IPS-15b (cell line): ENCODE results near the gene HUNK.

Experiments used
- H3K27me3 ChIP-seq: one replicate; pipeline ENCODE4 v1.6.1; 2013; ENCODE audit warnings: low read length; ENCODE audit not compliant: control insufficient read depth, insufficient read depth
- H3K36me3 ChIP-seq: one replicate; pipeline ENCODE4 v1.6.1; 2013; ENCODE audit warnings: low read length; ENCODE audit not compliant: control insufficient read depth, insufficient read depth
- H3K4me1 ChIP-seq: one replicate; pipeline ENCODE4 v1.6.1; 2013; ENCODE audit warnings: mild to moderate bottlenecking, low read length; ENCODE audit not compliant: control insufficient read depth, insufficient read depth
- H3K4me3 ChIP-seq: one replicate; pipeline ENCODE4 v1.5.1; 2013; ENCODE audit warnings: low read depth, low read length
- H3K9ac ChIP-seq: one replicate; pipeline ENCODE4 v1.6.1; 2013; ENCODE audit warnings: low read depth, mild to moderate bottlenecking, low read length
- H3K9me3 ChIP-seq: one replicate; pipeline ENCODE4 v1.6.1; 2013; ENCODE audit warnings: mild to moderate bottlenecking, low read length; ENCODE audit not compliant: control insufficient read depth, insufficient read depth

HUNK gene

DNA sequence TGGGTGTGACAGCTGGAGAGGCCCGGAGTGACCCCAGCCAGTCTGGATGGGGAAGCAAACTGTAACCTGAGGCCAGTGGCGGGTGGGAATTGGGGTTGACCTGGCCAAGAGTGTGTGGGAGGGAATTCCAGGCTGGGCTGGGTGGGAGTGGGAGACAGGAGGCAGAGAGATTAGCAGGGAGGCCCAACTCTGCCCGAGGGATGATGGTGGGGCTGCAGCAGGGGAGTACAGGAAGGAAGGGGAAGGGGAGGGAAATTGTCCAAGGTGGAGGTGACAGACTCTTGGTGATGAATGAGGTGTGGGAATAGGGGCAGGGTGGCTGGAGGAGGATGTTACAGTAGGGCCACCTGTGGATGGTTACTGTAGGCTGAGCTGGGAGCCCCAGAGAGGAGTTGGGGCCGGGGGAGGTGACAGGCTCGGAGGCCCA, 40.4 kb downstream of the HUNK start:
- H3K4me1 ChIP-seq: peaks cover 33% of the 10 kb centered on the region
- H3K27me3 ChIP-seq: no peaks in the 10 kb centered on the region
- H3K9me3 ChIP-seq: no peaks in the 10 kb centered on the region
- no peak overlapping the region for H3K4me3 ChIP-seq
- no peak overlapping the region for H3K9ac ChIP-seq
- no peaks in the 10 kb centered on the region for H3K36me3 ChIP-seq

GRCh38 chr21:31914472-31914871, 41.7 kb downstream of the HUNK start:
- Histone ChIP-seq H3K27me3 (no peaks in the 10 kb centered on the region), H3K36me3 (no peaks in the 10 kb centered on the region), H3K4me1 (peaks cover 24% of the 10 kb centered on the region), H3K4me3 (no peak overlapping the region), H3K9me3 (no peaks in the 10 kb centered on the region), H3K9ac (no peak overlapping the region)

GRCh38 chr21:31915566-31915965, 42.7 kb downstream of the HUNK start:
- Histone ChIP-seq H3K36me3 (no peaks in the 10 kb centered on the region), H3K9me3 (no peaks in the 10 kb centered on the region), H3K27me3 (no peaks in the 10 kb centered on the region), H3K4me1 (peaks cover 22% of the 10 kb centered on the region), H3K9ac (no peak overlapping the region), H3K4me3 (no peak overlapping the region)

DNA sequence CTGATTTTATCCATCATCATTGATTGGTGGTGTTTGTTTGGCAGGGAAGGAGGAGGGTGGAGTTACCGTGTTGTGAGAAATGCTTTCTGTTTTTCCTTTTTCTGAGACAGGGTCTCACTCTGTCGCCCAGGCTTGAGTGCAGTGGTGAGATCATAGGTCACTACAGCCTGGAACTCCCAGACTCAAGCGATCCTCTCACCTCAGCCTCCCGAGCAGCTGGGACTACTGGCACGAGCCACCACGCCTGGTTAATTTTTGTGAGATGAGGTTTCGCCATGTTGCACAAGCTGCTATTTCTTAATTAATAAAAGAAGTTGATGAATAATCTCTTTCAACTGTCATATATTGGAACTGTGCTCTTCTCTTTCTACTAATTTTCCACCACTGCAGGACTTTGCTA, 44.3 kb downstream of the HUNK start:
- peaks cover 11% of the 10 kb centered on the region for H3K4me1 ChIP-seq
- H3K9ac ChIP-seq: no peak overlapping the region
- no peak overlapping the region for H3K4me3 ChIP-seq
- no peaks in the 10 kb centered on the region for H3K9me3 ChIP-seq
- H3K27me3 ChIP-seq: no peaks in the 10 kb centered on the region
- H3K36me3 ChIP-seq: no peaks in the 10 kb centered on the region

GRCh38 chr21:31918250-31918775, 45.5 kb downstream of the HUNK start:
- Histone ChIP-seq H3K4me1 (peaks cover 3% of the 10 kb centered on the region), H3K36me3 (no peaks in the 10 kb centered on the region), H3K9ac (no peak overlapping the region), H3K27me3 (no peaks in the 10 kb centered on the region), H3K9me3 (no peaks in the 10 kb centered on the region), H3K4me3 (no peak overlapping the region)

DNA sequence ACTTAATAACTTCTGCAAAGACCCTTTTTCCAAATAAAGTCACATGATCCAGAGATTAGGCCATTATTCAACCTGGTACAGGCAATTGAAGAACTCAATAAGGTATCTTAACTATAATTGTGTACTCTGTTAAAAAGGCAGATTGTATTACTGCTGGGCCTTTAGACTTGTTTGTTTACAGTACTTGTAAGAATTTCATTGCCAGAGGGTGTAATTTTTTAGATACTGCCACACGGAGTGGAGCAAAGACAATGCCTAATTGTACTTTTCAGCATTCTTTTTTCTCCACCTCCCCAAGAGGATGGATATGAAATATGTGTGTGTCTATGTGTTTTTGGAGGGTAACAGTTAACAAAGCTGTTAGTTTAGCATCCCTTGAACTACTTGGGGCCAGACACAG, 47.5 kb downstream of the HUNK start:
- Histone ChIP-seq H3K4me3 (no peak overlapping the region), H3K9me3 (no peaks in the 10 kb centered on the region), H3K9ac (no peak overlapping the region), H3K4me1 (no peaks in the 10 kb centered on the region), H3K36me3 (no peaks in the 10 kb centered on the region), H3K27me3 (no peaks in the 10 kb centered on the region)

DNA sequence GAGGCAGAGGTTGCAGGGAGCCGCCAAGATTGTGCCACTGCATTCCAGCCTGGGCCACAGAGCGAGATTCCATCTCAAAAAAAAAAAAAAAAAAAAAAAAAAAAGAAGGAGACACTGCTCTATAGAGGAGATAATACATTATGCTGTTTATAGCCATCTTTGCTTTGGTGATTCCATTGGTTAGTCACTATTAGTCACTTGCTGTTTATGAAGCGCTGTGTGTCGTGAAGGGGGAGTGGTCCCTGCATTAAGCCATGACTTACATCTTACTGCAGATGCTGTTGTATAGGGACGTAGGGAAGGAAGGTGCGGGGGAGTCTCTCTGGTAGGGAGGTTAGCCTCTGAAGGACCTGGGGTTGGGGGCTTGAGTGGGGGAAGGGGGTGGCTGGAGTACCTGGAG, 48.3 kb downstream of the HUNK start:
- H3K27me3 ChIP-seq: no peaks in the 10 kb centered on the region
- no peak overlapping the region for H3K9ac ChIP-seq
- H3K36me3 ChIP-seq: no peaks in the 10 kb centered on the region
- H3K9me3 ChIP-seq: no peaks in the 10 kb centered on the region
- H3K4me1 ChIP-seq: no peaks in the 10 kb centered on the region
- H3K4me3 ChIP-seq: no peak overlapping the region

DNA sequence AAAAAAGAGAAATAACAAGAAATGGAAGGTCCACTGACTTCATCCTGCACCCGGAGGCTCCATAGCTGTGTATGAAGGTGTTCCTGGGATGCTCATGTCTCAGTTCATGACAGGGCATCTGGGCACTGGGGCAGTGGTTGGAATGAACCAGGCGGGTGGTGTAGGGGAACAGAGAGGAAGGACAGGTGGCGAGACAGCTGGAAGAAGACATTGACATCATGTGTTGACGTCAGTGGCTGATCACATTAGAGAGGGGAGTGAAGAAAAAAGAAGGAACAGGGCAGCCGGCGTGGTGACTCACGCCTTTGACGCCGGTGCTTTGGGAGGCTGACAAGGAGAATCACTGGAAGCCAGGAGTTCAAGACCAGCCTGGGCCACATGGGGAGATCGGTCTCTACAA, 50.1 kb downstream of the HUNK start:
- Histone ChIP-seq H3K9ac (no peak overlapping the region), H3K4me1 (no peaks in the 10 kb centered on the region), H3K9me3 (no peaks in the 10 kb centered on the region), H3K27me3 (no peaks in the 10 kb centered on the region), H3K4me3 (no peak overlapping the region), H3K36me3 (no peaks in the 10 kb centered on the region)

GRCh38 chr21:31923756-31924155, 50.9 kb downstream of the HUNK start:
- no peaks in the 10 kb centered on the region for H3K9me3 ChIP-seq
- H3K36me3 ChIP-seq: no peaks in the 10 kb centered on the region
- H3K4me1 ChIP-seq: no peaks in the 10 kb centered on the region
- no peak overlapping the region for H3K4me3 ChIP-seq
- H3K9ac ChIP-seq: no peak overlapping the region
- H3K27me3 ChIP-seq: no peaks in the 10 kb centered on the region

GRCh38 chr21:31924548-31924947, 51.7 kb downstream of the HUNK start:
- H3K4me1 ChIP-seq: no peaks in the 10 kb centered on the region
- no peak overlapping the region for H3K9ac ChIP-seq
- no peaks in the 10 kb centered on the region for H3K9me3 ChIP-seq
- no peak overlapping the region for H3K4me3 ChIP-seq
- H3K36me3 ChIP-seq: no peaks in the 10 kb centered on the region
- no peaks in the 10 kb centered on the region for H3K27me3 ChIP-seq

- no peaks in the 10 kb centered on the region for H3K36me3 ChIP-seq
- H3K27me3 ChIP-seq: no peaks in the 10 kb centered on the region
- no peak overlapping the region for H3K9ac ChIP-seq
- H3K4me1 ChIP-seq: peaks cover 2% of the 10 kb centered on the region
- H3K4me3 ChIP-seq: no peak overlapping the region
- no peaks in the 10 kb centered on the region for H3K9me3 ChIP-seq
These were observed 53.7 kb downstream of the HUNK start for GRCh38 chr21:31926498-31926897.

- Histone ChIP-seq H3K27me3 (no peaks in the 10 kb centered on the region), H3K36me3 (no peaks in the 10 kb centered on the region), H3K9me3 (no peaks in the 10 kb centered on the region), H3K4me1 (peaks cover 9% of the 10 kb centered on the region), H3K9ac (no peak overlapping the region), H3K4me3 (no peak overlapping the region)
These were observed 55.0 kb downstream of the HUNK start for GRCh38 chr21:31927689-31928353.
